ENCODE data around the gene BCL2L12.

- TF ChIP-seq EZH2phosphoT487 (IDR thresholded peaks at IDR 0.05; ENCODE audit: low read length): no peak
- TF ChIP-seq CTCF (IDR thresholded peaks at IDR 0.05; ENCODE audit: low read length): no peak
- no peak for TF ChIP-seq EZH2 (optimal IDR thresholded peaks at IDR 0.05; ENCODE audit: low read depth, low read length)
Observed at GRCh38 chr19:49692147-49692506, 26.4 kb downstream of the BCL2L12 start.

All from MM.1S (cell line).